WTC11 (cell line): Measurements from ENCODE around the gene GALK1. TPM values are rescaled to one million over a fixed set of nuclear protein-coding genes. Genes with fewer than 3 reads are reported as not detected.

ENCODE experiments used
- ATAC-seq: fragments of 200-7000 bp; cut with Tn5 transposase; 2 replicates; pipeline ENCODE4 v1.10.0; 2021; ENCODE audit warnings: mild to moderate bottlenecking, moderate library complexity
- CTCF ChIA-PET: fragments of 300-600 bp; sonication (Branson Sonifier 250); formaldehyde crosslinking; loops from one replicate; lab custom pipeline; 2021; ENCODE audit warnings: antibody characterized with exemption; lab: Charles Lee
- POLR2A ChIA-PET: fragments of 350-600 bp; sonication (Branson Sonifier 250); formaldehyde crosslinking; loops from one replicate; lab custom pipeline; 2021; ENCODE audit warnings: antibody characterized with exemption; lab: Charles Lee
- DNase-seq: peaks from one replicate; pipeline ENCODE4 v3.0.0; 2021; ENCODE audit warnings: low spot score
- H3K27ac Mint-ChIP-seq: 2 replicates; pipeline ENCODE4 v1.8.0; 2021; ENCODE audit warnings: mixed read lengths
- H3K27me3 Mint-ChIP-seq: 2 replicates; pipeline ENCODE4 v1.8.0; 2021; ENCODE audit warnings: low read depth, mild to moderate bottlenecking, moderate library complexity, mixed read lengths
- H3K36me3 Mint-ChIP-seq: 2 replicates; pipeline ENCODE4 v1.8.0; 2021; ENCODE audit warnings: mixed read lengths
- H3K4me1 Mint-ChIP-seq: 2 replicates; pipeline ENCODE4 v1.8.0; 2022; ENCODE audit warnings: mixed read lengths
- H3K4me3 Mint-ChIP-seq: 2 replicates; pipeline ENCODE4 v1.8.0; 2021; ENCODE audit warnings: mild to moderate bottlenecking, moderate library complexity, mixed read lengths
- H3K9me3 Mint-ChIP-seq: 2 replicates; pipeline ENCODE4 v1.8.0; 2021; ENCODE audit warnings: mixed read lengths
- ATF1 ChIP-seq: sonication (generic); formaldehyde crosslinking; IDR thresholded peaks from 2 replicates; pipeline ENCODE4 v1.8.1; 2023; ENCODE audit warnings: mild to moderate bottlenecking, moderate library complexity, missing genetic modification reagents
- CREB1 ChIP-seq: sonication (generic); formaldehyde crosslinking; IDR thresholded peaks from 2 replicates; pipeline ENCODE4 v1.8.0; 2023; ENCODE audit warnings: mild to moderate bottlenecking, missing genetic modification reagents
- ESRRA ChIP-seq: sonication (generic); formaldehyde crosslinking; IDR thresholded peaks from 2 replicates; pipeline ENCODE4 v1.8.1; 2022; ENCODE audit warnings: mild to moderate bottlenecking, missing genetic modification reagents, borderline replicate concordance
- FOXK1 ChIP-seq: sonication (generic); formaldehyde crosslinking; IDR thresholded peaks from 2 replicates; pipeline ENCODE4 v1.8.0; 2022; ENCODE audit warnings: mild to moderate bottlenecking, moderate library complexity, missing genetic modification reagents
- GABPB1 ChIP-seq: sonication (generic); formaldehyde crosslinking; IDR thresholded peaks from 2 replicates; pipeline ENCODE4 v1.8.1; 2023; ENCODE audit warnings: mild to moderate bottlenecking, missing genetic modification reagents
- GTF2I ChIP-seq: fragments of 250-450 bp; sonication (Bioruptor Pico); conservative IDR thresholded peaks from 2 replicates; pipeline ENCODE4 v1.4.0; 2021; ENCODE audit warnings: mild to moderate bottlenecking
- HMGA2 ChIP-seq: fragments of 250-450 bp; sonication (Bioruptor Pico); IDR thresholded peaks from 2 replicates; pipeline ENCODE4 v1.4.0; 2021; ENCODE audit warnings: mild to moderate bottlenecking, moderate library complexity
- JAZF1 ChIP-seq: fragments of 250-450 bp; sonication (Bioruptor Pico); IDR thresholded peaks from 2 replicates; pipeline ENCODE4 v1.9.0; 2021; ENCODE audit warnings: moderate library complexity, mild to moderate bottlenecking, inconsistent platforms
- KAT7 ChIP-seq: sonication (generic); formaldehyde crosslinking; IDR thresholded peaks from 2 replicates; pipeline ENCODE4 v1.8.1; 2023; ENCODE audit warnings: missing genetic modification reagents, mild to moderate bottlenecking, borderline replicate concordance
- MYBL2 ChIP-seq: sonication (generic); formaldehyde crosslinking; IDR thresholded peaks from 2 replicates; pipeline ENCODE4 v1.8.1; 2023; ENCODE audit warnings: mild to moderate bottlenecking, moderate library complexity, missing genetic modification reagents
- SP1 ChIP-seq: sonication (generic); formaldehyde crosslinking; conservative IDR thresholded peaks from 2 replicates; pipeline ENCODE4 v1.8.1; 2022; ENCODE audit warnings: missing genetic modification reagents
- TEAD4 ChIP-seq: sonication (generic); formaldehyde crosslinking; IDR thresholded peaks from 2 replicates; pipeline ENCODE4 v1.8.0; 2022; ENCODE audit warnings: mild to moderate bottlenecking, missing genetic modification reagents
- ZBTB21 ChIP-seq: sonication (generic); formaldehyde crosslinking; IDR thresholded peaks from 2 replicates; pipeline ENCODE4 v1.8.1; 2023; ENCODE audit warnings: mild to moderate bottlenecking, missing genetic modification reagents, borderline replicate concordance
- ZNF219 ChIP-seq: sonication (generic); formaldehyde crosslinking; IDR thresholded peaks from 2 replicates; pipeline ENCODE4 v1.8.0; 2023; ENCODE audit warnings: missing genetic modification reagents, mild to moderate bottlenecking, borderline replicate concordance
- ZNF232 ChIP-seq: sonication (generic); formaldehyde crosslinking; IDR thresholded peaks from 2 replicates; pipeline ENCODE4 v1.8.0; 2022; ENCODE audit warnings: mild to moderate bottlenecking, missing genetic modification reagents
- ZNF263 ChIP-seq: sonication (generic); formaldehyde crosslinking; IDR thresholded peaks from 2 replicates; pipeline ENCODE4 v1.8.1; 2022; ENCODE audit warnings: low read depth, mild to moderate bottlenecking, moderate library complexity, missing genetic modification reagents
- ZNF317 ChIP-seq: sonication (generic); formaldehyde crosslinking; IDR thresholded peaks from 2 replicates; pipeline ENCODE4 v1.8.1; 2023; ENCODE audit warnings: low read depth, mild to moderate bottlenecking, moderate library complexity, missing genetic modification reagents, borderline replicate concordance
- ZNF416 ChIP-seq: fragments of 250-450 bp; sonication (Bioruptor Pico); IDR thresholded peaks from 2 replicates; pipeline ENCODE4 v1.9.0; 2021; ENCODE audit warnings: mild to moderate bottlenecking, inconsistent platforms
- ZNF671 ChIP-seq: fragments of 250-450 bp; sonication (Bioruptor Pico); IDR thresholded peaks from 2 replicates; pipeline ENCODE4 v1.8.0; 2021; ENCODE audit warnings: mild to moderate bottlenecking
- total RNA-seq: library from RNA; stranded (reverse); gene quantifications from 3 replicates; pipeline ENCODE4 v1.2.3, GENCODE V29; 2021
- TF ChIP-seq, protein P1 (sequence below): sonication (generic); formaldehyde crosslinking; conservative IDR thresholded peaks from 2 replicates; pipeline ENCODE4 v1.8.1; 2022; ENCODE audit warnings: mild to moderate bottlenecking, missing genetic modification reagents
- TF ChIP-seq, protein P2 (sequence below): fragments of 250-450 bp; sonication (Bioruptor Pico); IDR thresholded peaks from 2 replicates; pipeline ENCODE4 v2.1.2; 2022; ENCODE audit warnings: mild to moderate bottlenecking, moderate library complexity
- TF ChIP-seq, protein P3 (sequence below): fragments of 250-450 bp; sonication (Bioruptor Pico); IDR thresholded peaks from 2 replicates; pipeline ENCODE4 v1.8.0; 2021; ENCODE audit warnings: mild to moderate bottlenecking

GALK1 gene
- total RNA-seq, 1 experiment from 2014 or later = 42.2 TPM

DNA sequence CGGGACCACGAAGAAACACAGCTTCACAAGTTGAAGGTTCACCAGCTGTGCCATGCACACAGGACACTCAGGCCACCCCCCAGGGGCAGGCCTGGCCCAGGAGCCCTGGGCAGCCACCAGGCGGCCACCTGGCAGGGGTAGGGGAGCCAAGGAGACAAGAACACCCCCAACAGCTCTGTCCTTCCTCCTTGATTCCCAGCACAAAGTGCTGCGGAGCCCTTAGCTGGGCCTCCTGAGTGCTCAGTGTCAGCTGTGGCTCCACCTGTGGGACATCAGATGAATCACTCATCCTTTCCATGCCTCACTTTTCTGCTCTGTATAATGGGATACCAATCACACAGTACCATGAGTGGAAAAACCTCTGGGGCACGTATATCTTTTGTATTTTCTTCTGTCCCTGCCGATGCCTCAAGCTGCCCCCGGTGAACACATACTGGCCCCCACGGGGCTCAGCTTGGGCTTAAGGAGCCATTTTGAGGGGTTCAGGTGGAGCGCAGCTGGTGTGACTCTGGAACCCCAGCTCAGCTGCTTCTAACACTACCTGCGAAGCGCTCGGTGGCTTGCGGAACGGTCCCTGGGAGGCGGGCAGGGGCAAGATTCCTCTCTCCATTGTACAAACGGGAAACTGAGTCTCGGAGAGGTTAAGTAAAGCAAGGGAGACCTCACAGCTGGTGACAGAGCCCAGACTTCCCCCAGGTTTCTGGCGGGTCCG lies 12.0 kb downstream of the GALK1 start:
- DNase-seq (no peak), ATAC-seq (no peak)
- H3K4me3 Mint-ChIP-seq = peak overlapping the region; percentile 56
- H3K9me3 Mint-ChIP-seq = no peaks in the 10 kb centered on the region
- POLR2A ChIA-PET = interaction anchor here (0.7 to 1.6 kb wide), 7 partner anchors 12 to 86 kb away, joined by 3 to 13 read pairs (median 4); partner anchors contain the start of genes GALK1, ITGB4, RECQL5 and SAP30BP
- no peaks in the 10 kb centered on the region for H3K36me3 Mint-ChIP-seq
- peak; percentile 88 for TF ChIP-seq GTF2I
- 0 out of 2 replicates have a peak, but pooled peaks have one; percentile 5 for TF ChIP-seq MYBL2 (CRISPR knock-in tag)
- no peak for TF ChIP-seq ZBTB21 (CRISPR knock-in tag)
- peaks cover 6% of the 10 kb centered on the region for H3K4me1 Mint-ChIP-seq
- peaks cover 8% of the 10 kb centered on the region for H3K27me3 Mint-ChIP-seq
- CTCF ChIA-PET = interaction anchor here (0.6 to 9.4 kb wide), 84 partner anchors 8 to 492 kb away, joined by 3 to 318 read pairs (median 5); partner anchors contain the start of genes ACOX1, GALK1, GGA3 and ITGB4
- H3K27ac Mint-ChIP-seq = no peak overlapping the region

- no peaks in the 10 kb centered on the region for H3K9me3 Mint-ChIP-seq
- peak overlapping the region; percentile 12; the same call in 1 of the 2 replicates for H3K4me3 Mint-ChIP-seq
- peaks cover 6% of the 10 kb centered on the region for H3K4me1 Mint-ChIP-seq
- no peak for TF ChIP-seq SP1
- no peak for TF ChIP-seq GTF2I
- no peak for TF ChIP-seq ESRRA (CRISPR knock-in tag)
- no peak for TF ChIP-seq ZNF671 (CRISPR knock-in tag)
- no peak for TF ChIP-seq KAT7 (CRISPR knock-in tag)
- no peak for TF ChIP-seq ZNF232 (CRISPR knock-in tag)
- TF ChIP-seq ZNF416 = no peak
- ATAC-seq = no peak
- H3K36me3 Mint-ChIP-seq = no peaks in the 10 kb centered on the region
- ChIA-PET CTCF (interaction anchor here (1.0 to 9.4 kb wide), 16 partner anchors 10 to 169 kb away, joined by 3 to 318 read pairs (median 20); partner anchors contain the start of genes GALK1, SMIM5 and UNK), POLR2A (no interaction called here)
- DNase-seq = no peak
- H3K27ac Mint-ChIP-seq = no peak overlapping the region
- peaks cover 8% of the 10 kb centered on the region for H3K27me3 Mint-ChIP-seq
Measured at GRCh38 chr17:75752405-75752709, 12.6 kb downstream of the GALK1 start.

- H3K27me3 Mint-ChIP-seq = peaks cover 8% of the 10 kb centered on the region
- peaks cover 6% of the 10 kb centered on the region for H3K4me1 Mint-ChIP-seq
- no peak for DNase-seq
- H3K9me3 Mint-ChIP-seq = no peaks in the 10 kb centered on the region
- ATAC-seq = no peak
- ChIA-PET POLR2A (no interaction called here), CTCF (interaction anchor here (1.0 to 9.4 kb wide), 10 partner anchors 10 to 150 kb away, joined by 3 to 318 read pairs (median 94); partner anchors contain the start of genes GALK1 and SMIM5)
- H3K4me3 Mint-ChIP-seq = no peak overlapping the region
- TF ChIP-seq TEAD4 (CRISPR knock-in tag) = no peak
- H3K27ac Mint-ChIP-seq = no peak overlapping the region
- no peaks in the 10 kb centered on the region for H3K36me3 Mint-ChIP-seq
Measured at GRCh38 chr17:75751676-75752404, 13.2 kb downstream of the GALK1 start.

DNA sequence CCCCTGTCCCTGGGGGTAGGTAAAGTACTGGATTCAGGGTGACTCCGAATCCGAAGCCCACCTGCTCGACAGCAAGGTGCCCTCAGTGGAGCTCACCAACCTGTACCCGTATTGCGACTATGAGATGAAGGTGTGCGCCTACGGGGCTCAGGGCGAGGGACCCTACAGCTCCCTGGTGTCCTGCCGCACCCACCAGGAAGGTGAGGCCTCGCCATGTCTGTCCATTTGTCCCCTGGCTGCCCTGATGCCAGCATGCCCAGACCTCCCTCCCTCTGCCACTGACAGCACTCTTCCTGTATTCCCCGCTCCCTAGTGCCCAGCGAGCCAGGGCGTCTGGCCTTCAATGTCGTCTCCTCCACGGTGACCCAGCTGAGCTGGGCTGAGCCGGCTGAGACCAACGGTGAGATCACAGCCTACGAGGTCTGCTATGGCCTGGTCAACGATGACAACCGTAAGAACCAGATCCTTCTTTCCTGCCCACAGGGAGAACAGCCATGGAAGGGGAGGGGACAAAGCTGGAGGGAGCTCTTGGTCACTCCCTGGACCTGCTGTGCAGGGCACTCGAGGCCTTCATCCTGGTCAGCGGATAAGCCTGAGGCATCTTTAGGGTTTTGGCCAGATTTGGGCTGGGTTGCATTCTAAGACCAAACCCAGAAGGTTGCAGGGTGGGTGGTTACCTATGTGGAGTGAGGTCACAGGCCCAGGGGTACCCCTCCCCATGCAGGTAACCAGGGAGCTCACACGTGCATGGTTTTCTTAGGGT lies 14.2 kb downstream of the GALK1 start:
- Mint-ChIP-seq H3K4me1 (peaks cover 6% of the 10 kb centered on the region), H3K27me3 (peaks cover 8% of the 10 kb centered on the region), H3K36me3 (no peaks in the 10 kb centered on the region), H3K4me3 (no peak overlapping the region), H3K27ac (no peak overlapping the region; the same call in none of the 2 replicates), H3K9me3 (no peaks in the 10 kb centered on the region)
- POLR2A ChIA-PET = interaction anchor here (0.5 kb wide), 1 partner anchor 41 kb away, joined by 4 read pairs; no protein-coding TSS in a partner anchor
- DNase-seq = no peak
- ATAC-seq = no peak
- TF ChIP-seq ATF1 (CRISPR knock-in tag) = no peak
- TF ChIP-seq FOXK1 (CRISPR knock-in tag) = no peak
- no peak for TF ChIP-seq GABPB1 (CRISPR knock-in tag)
- TF ChIP-seq CREB1 (CRISPR knock-in tag) = no peak
- no peak for TF ChIP-seq JAZF1 (CRISPR knock-in tag)
- no peak for TF ChIP-seq ZNF416
- TF ChIP-seq, protein P1, sequence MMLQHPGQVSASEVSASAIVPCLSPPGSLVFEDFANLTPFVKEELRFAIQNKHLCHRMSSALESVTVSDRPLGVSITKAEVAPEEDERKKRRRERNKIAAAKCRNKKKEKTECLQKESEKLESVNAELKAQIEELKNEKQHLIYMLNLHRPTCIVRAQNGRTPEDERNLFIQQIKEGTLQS (CRISPR knock-in tag) = no peak
- TF ChIP-seq ZNF219 (CRISPR knock-in tag) = no peak
- no peak for TF ChIP-seq HMGA2 (CRISPR knock-in tag)
- TF ChIP-seq, protein P2, sequence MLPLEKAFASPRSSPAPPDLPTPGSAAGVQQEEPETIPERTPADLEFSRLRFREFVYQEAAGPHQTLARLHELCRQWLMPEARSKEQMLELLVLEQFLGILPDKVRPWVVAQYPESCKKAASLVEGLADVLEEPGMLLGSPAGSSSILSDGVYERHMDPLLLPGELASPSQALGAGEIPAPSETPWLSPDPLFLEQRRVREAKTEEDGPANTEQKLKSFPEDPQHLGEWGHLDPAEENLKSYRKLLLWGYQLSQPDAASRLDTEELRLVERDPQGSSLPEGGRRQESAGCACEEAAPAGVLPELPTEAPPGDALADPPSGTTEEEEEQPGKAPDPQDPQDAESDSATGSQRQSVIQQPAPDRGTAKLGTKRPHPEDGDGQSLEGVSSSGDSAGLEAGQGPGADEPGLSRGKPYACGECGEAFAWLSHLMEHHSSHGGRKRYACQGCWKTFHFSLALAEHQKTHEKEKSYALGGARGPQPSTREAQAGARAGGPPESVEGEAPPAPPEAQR (CRISPR knock-in tag) = no peak
- no peak for TF ChIP-seq ZNF317
- TF ChIP-seq GTF2I = no peak
- TF ChIP-seq ZNF263 = no peak
- TF ChIP-seq, protein P3, sequence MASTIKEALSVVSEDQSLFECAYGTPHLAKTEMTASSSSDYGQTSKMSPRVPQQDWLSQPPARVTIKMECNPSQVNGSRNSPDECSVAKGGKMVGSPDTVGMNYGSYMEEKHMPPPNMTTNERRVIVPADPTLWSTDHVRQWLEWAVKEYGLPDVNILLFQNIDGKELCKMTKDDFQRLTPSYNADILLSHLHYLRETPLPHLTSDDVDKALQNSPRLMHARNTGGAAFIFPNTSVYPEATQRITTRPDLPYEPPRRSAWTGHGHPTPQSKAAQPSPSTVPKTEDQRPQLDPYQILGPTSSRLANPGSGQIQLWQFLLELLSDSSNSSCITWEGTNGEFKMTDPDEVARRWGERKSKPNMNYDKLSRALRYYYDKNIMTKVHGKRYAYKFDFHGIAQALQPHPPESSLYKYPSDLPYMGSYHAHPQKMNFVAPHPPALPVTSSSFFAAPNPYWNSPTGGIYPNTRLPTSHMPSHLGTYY (CRISPR knock-in tag) = no peak
- no peak for TF ChIP-seq ZBTB21 (CRISPR knock-in tag)
- CTCF ChIA-PET = interaction anchor here (0.7 to 9.4 kb wide), 21 partner anchors 11 to 546 kb away, joined by 3 to 318 read pairs (median 11); partner anchors contain the start of genes GALK1, ITGB4, NUP85 and RECQL5
